Ishikawa (cell line): ENCODE results near the gene MAST4.

Experiments used
- CEBPB ChIP-seq: IDR thresholded peaks from 2 replicates; pipeline ENCODE4 v1.6.1; 2012
- EP300 ChIP-seq: IDR thresholded peaks from 2 replicates; pipeline ENCODE4 v1.6.1; 2012; ENCODE audit warnings: borderline replicate concordance
- MAX ChIP-seq: IDR thresholded peaks from 2 replicates; pipeline ENCODE4 v1.6.1; 2012
- RAD21 ChIP-seq: IDR thresholded peaks from 2 replicates; pipeline ENCODE4 v1.6.1; 2012; ENCODE audit warnings: low read depth
- TEAD4 ChIP-seq: IDR thresholded peaks from 2 replicates; pipeline ENCODE4 v1.6.1; 2012
- YY1 ChIP-seq: IDR thresholded peaks from 2 replicates; pipeline ENCODE4 v1.6.1; 2012; ENCODE audit warnings: low read depth

GRCh38 chr5:67033880-67034651, 437.9 kb downstream of the MAST4 start:
- TF ChIP-seq EP300 (no peak), CEBPB (no peak), RAD21 (no peak), MAX (no peak), TEAD4 (no peak), YY1 (no peak)
